ENCODE measurements around the gene ITGAE.
A peak's percentile ranks its signal among the peaks of the same experiment; 100 is the strongest.
"Not testable (repeated sequence)": the region's sequence is repeated elsewhere in the genome, so short reads cannot be mapped to it uniquely, and the experiment has no call there.

ITGAE gene

DNA sequence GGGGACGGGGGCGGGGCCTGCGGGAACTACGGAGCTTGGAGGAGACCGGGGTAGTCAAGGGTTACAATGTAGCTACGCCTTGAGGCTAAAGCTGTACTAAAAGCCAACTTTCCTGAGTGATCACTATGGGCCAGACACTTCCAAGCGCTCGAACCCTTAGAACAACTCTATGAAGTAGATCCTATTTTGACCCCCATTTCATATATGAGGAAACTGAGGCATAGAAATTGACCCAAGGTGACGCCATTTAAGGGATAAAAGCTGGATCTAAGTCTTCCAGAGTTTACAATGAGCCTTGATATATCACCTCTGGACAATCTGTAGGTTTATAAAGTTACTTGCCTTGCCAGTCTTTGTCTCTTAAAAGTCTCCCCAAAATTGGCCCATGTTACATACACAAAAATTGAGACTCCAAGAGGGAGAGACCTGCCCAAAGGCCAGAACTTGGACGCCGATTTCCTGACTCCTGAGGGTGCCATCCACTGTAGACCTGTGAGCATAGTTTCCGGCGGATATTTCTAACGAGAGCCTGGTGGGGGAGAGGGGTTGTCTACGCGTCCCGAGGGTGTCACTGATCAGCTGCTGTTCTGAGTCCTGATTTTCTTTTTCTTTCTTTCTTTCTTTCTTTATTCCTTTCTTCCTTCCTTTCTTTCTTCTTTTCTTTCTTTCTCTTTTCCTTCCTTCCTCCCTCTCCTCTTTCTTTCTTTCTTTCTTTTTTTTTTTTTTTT is 45.6 kb upstream of the ITGAE start:
- Histone ChIP-seq H3F3A (ENCODE audit: low read depth) (no peaks in the 10 kb centered on the region), H3K4me1 (ENCODE audit: insufficient read depth, low read length, poor library complexity, severe bottlenecking) (peaks cover 31% of the 10 kb centered on the region), H3K9ac (ENCODE audit: low read depth, low read length, poor library complexity, severe bottlenecking) (peak overlapping the region; percentile 11), H3K36me3 (ENCODE audit: insufficient read depth, low read length) (peaks cover 5% of the 10 kb centered on the region; the same call in 1 of the 2 replicates), H4K20me1 (ENCODE audit: insufficient read depth, low read length, poor library complexity, severe bottlenecking) (peaks cover 27% of the 10 kb centered on the region), H2AFZ (ENCODE audit: low read length) (peak overlapping the region; percentile 61), H3K79me2 (ENCODE audit: insufficient read depth, low read length) (peaks cover 43% of the 10 kb centered on the region), H3K9me3 (ENCODE audit: insufficient read depth, low read depth, low read length) (no peaks in the 10 kb centered on the region), H3K9me2 (replicated peaks; ENCODE audit: low read depth, low read length) (no peaks in the 10 kb centered on the region), H3K4me2 (ENCODE audit: low read depth, low read length, poor library complexity, severe bottlenecking) (peak overlapping the region; percentile 87), H3K27me3 (ENCODE audit: insufficient read depth, low read length, poor library complexity, severe bottlenecking) (no peaks in the 10 kb centered on the region), H3K4me3 (ENCODE audit: low read length, poor library complexity, severe bottlenecking) (peak overlapping the region; percentile 98)
- no peak for TF ChIP-seq CTCF (conservative IDR thresholded peaks at IDR 0.05; ENCODE audit: low read length)
- no peak for TF ChIP-seq EZH2phosphoT487 (IDR thresholded peaks at IDR 0.05; ENCODE audit: borderline replicate concordance)

GRCh38 chr17:3845621-3846436 is 44.8 kb upstream of the ITGAE start, which contains the start of gene NCBP3:
TSS of gene NCBP3 (minus strand) at chr17:3846246. CDS start at chr17:3846223, 23 bp downstream.
- Histone ChIP-seq H2AFZ (ENCODE audit: low read length) (peak within 1 kb of the TSS; percentile 99), H3K9me3 (ENCODE audit: insufficient read depth, low read depth, low read length) (no peaks in the 10 kb centered on the region), H3K9ac (ENCODE audit: low read depth, low read length, poor library complexity, severe bottlenecking) (peak within 1 kb of the TSS; percentile 95), H3K27me3 (ENCODE audit: insufficient read depth, low read length, poor library complexity, severe bottlenecking) (no peaks in the 10 kb centered on the region), H3K36me3 (ENCODE audit: insufficient read depth, low read length) (peaks cover 5% of the 10 kb centered on the region; the same call in 1 of the 2 replicates), H3K79me2 (ENCODE audit: insufficient read depth, low read length) (peaks cover 50% of the 10 kb centered on the region), H3K4me3 (ENCODE audit: low read length, poor library complexity, severe bottlenecking) (peak within 1 kb of the TSS; percentile 98), H3K4me2 (ENCODE audit: low read depth, low read length, poor library complexity, severe bottlenecking) (peak within 1 kb of the TSS; percentile 90), H4K20me1 (ENCODE audit: insufficient read depth, low read length, poor library complexity, severe bottlenecking) (peaks cover 27% of the 10 kb centered on the region), H3K4me1 (ENCODE audit: insufficient read depth, low read length, poor library complexity, severe bottlenecking) (peaks cover 35% of the 10 kb centered on the region), H3K9me2 (replicated peaks; ENCODE audit: low read depth, low read length) (no peaks in the 10 kb centered on the region), H3F3A (ENCODE audit: low read depth) (no peaks in the 10 kb centered on the region)
- TF ChIP-seq EZH2phosphoT487 (IDR thresholded peaks at IDR 0.05; ENCODE audit: borderline replicate concordance), result no peak
- peak; percentile 79 for TF ChIP-seq CTCF (conservative IDR thresholded peaks at IDR 0.05; ENCODE audit: low read length)

GRCh38 chr17:3845291-3845620 is 44.3 kb upstream of the ITGAE start:
- Histone ChIP-seq H3K9me2 (replicated peaks; ENCODE audit: low read depth, low read length) (no peaks in the 10 kb centered on the region), H4K20me1 (ENCODE audit: insufficient read depth, low read length, poor library complexity, severe bottlenecking) (peaks cover 32% of the 10 kb centered on the region), H3K4me3 (ENCODE audit: low read length, poor library complexity, severe bottlenecking) (peak overlapping the region; percentile 98), H3F3A (ENCODE audit: low read depth) (no peaks in the 10 kb centered on the region), H3K9ac (ENCODE audit: low read depth, low read length, poor library complexity, severe bottlenecking) (peak overlapping the region; percentile 95), H3K9me3 (ENCODE audit: insufficient read depth, low read depth, low read length) (no peaks in the 10 kb centered on the region), H2AFZ (ENCODE audit: low read length) (peak overlapping the region; percentile 99), H3K4me1 (ENCODE audit: insufficient read depth, low read length, poor library complexity, severe bottlenecking) (peaks cover 40% of the 10 kb centered on the region), H3K36me3 (ENCODE audit: insufficient read depth, low read length) (peaks cover 10% of the 10 kb centered on the region; the same call in 1 of the 2 replicates), H3K27me3 (ENCODE audit: insufficient read depth, low read length, poor library complexity, severe bottlenecking) (no peaks in the 10 kb centered on the region), H3K4me2 (ENCODE audit: low read depth, low read length, poor library complexity, severe bottlenecking) (peak overlapping the region; percentile 90), H3K79me2 (ENCODE audit: insufficient read depth, low read length) (peaks cover 56% of the 10 kb centered on the region)
- TF ChIP-seq EZH2phosphoT487 (IDR thresholded peaks at IDR 0.05; ENCODE audit: borderline replicate concordance) (no peak), CTCF (conservative IDR thresholded peaks at IDR 0.05; ENCODE audit: low read length) (no peak)

GRCh38 chr17:3844556-3844955 is 43.6 kb upstream of the ITGAE start:
- H3K9me3 ChIP-seq (ENCODE audit: insufficient read depth, low read depth, low read length); H3F3A ChIP-seq (ENCODE audit: low read depth); H2AFZ ChIP-seq (ENCODE audit: low read length); H3K27me3 ChIP-seq (ENCODE audit: insufficient read depth, low read length, poor library complexity, severe bottlenecking); H3K9me2 ChIP-seq (replicated peaks; ENCODE audit: low read depth, low read length): not testable (repeated sequence)
- Histone ChIP-seq H4K20me1 (ENCODE audit: insufficient read depth, low read length, poor library complexity, severe bottlenecking) (peaks cover 33% of the 10 kb centered on the region), H3K4me2 (ENCODE audit: low read depth, low read length, poor library complexity, severe bottlenecking) (peak overlapping the region; percentile 90), H3K4me3 (ENCODE audit: low read length, poor library complexity, severe bottlenecking) (peak overlapping the region; percentile 98), H3K4me1 (ENCODE audit: insufficient read depth, low read length, poor library complexity, severe bottlenecking) (peaks cover 40% of the 10 kb centered on the region), H3K9ac (ENCODE audit: low read depth, low read length, poor library complexity, severe bottlenecking) (peak overlapping the region; percentile 95), H3K79me2 (ENCODE audit: insufficient read depth, low read length) (peaks cover 61% of the 10 kb centered on the region), H3K36me3 (ENCODE audit: insufficient read depth, low read length) (peaks cover 17% of the 10 kb centered on the region; the same call in 1 of the 2 replicates)

Measured in Loucy (cell line).